ENCODE measurements around the gene GINS1. TPM values are rescaled to one million over a fixed set of nuclear protein-coding genes. Genes with fewer than 3 reads are reported as not detected.

GINS1 gene
- total and polyA plus RNA-seq, 2 experiments from 2014 or later = 32.0 to 65.4 TPM

DNA sequence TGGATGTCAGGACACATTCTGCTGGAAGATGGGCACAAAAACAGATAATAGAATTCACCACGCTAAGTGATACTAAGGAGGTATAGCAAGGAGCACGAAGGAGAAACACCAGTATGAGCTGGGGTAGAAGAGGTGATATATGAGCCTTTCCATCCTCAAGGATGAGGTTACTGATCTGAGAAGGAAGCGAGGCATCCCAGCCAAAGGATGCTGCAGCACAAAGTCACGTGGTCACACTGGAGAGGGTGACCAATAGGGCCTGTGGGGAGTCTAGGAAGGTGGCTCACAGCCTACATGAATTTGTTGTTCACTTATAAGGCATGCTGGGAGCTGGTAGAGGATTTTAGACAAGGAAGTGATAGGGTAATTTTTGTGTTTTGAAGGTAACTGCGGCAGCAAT, 1.4 kb downstream of the GINS1 start (continued):
- TF ChIP-seq, protein P1, sequence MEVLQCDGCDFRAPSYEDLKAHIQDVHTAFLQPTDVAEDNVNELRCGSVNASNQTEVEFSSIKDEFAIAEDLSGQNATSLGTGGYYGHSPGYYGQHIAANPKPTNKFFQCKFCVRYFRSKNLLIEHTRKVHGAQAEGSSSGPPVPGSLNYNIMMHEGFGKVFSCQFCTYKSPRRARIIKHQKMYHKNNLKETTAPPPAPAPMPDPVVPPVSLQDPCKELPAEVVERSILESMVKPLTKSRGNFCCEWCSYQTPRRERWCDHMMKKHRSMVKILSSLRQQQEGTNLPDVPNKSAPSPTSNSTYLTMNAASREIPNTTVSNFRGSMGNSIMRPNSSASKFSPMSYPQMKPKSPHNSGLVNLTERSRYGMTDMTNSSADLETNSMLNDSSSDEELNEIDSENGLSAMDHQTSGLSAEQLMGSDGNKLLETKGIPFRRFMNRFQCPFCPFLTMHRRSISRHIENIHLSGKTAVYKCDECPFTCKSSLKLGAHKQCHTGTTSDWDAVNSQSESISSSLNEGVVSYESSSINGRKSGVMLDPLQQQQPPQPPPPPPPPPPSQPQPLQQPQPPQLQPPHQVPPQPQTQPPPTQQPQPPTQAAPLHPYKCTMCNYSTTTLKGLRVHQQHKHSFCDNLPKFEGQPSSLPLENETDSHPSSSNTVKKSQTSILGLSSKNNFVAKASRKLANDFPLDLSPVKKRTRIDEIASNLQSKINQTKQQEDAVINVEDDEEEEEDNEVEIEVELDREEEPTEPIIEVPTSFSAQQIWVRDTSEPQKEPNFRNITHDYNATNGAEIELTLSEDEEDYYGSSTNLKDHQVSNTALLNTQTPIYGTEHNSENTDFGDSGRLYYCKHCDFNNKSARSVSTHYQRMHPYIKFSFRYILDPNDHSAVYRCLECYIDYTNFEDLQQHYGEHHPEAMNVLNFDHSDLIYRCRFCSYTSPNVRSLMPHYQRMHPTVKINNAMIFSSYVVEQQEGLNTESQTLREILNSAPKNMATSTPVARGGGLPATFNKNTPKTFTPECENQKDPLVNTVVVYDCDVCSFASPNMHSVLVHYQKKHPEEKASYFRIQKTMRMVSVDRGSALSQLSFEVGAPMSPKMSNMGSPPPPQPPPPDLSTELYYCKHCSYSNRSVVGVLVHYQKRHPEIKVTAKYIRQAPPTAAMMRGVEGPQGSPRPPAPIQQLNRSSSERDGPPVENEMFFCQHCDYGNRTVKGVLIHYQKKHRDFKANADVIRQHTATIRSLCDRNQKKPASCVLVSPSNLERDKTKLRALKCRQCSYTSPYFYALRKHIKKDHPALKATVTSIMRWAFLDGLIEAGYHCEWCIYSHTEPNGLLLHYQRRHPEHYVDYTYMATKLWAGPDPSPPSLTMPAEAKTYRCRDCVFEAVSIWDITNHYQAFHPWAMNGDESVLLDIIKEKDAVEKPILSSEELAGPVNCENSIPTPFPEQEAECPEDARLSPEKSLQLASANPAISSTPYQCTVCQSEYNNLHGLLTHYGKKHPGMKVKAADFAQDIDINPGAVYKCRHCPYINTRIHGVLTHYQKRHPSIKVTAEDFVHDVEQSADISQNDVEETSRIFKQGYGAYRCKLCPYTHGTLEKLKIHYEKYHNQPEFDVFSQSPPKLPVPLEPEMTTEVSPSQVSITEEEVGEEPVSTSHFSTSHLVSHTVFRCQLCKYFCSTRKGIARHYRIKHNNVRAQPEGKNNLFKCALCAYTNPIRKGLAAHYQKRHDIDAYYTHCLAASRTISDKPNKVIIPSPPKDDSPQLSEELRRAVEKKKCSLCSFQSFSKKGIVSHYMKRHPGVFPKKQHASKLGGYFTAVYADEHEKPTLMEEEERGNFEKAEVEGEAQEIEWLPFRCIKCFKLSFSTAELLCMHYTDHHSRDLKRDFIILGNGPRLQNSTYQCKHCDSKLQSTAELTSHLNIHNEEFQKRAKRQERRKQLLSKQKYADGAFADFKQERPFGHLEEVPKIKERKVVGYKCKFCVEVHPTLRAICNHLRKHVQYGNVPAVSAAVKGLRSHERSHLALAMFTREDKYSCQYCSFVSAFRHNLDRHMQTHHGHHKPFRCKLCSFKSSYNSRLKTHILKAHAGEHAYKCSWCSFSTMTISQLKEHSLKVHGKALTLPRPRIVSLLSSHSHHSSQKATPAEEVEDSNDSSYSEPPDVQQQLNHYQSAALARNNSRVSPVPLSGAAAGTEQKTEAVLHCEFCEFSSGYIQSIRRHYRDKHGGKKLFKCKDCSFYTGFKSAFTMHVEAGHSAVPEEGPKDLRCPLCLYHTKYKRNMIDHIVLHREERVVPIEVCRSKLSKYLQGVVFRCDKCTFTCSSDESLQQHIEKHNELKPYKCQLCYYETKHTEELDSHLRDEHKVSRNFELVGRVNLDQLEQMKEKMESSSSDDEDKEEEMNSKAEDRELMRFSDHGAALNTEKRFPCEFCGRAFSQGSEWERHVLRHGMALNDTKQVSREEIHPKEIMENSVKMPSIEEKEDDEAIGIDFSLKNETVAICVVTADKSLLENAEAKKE (CRISPR knock-in tag; IDR thresholded peaks at IDR 0.05) = no peak
- no peak for TF ChIP-seq EZH2phosphoT487 (IDR thresholded peaks at IDR 0.05; ENCODE audit: unreplicated experiment)
- no peak for TF ChIP-seq ZNF114 (CRISPR knock-in tag; IDR thresholded peaks at IDR 0.05)
- no peak for TF ChIP-seq EZH2 (IDR thresholded peaks at IDR 0.05; ENCODE audit: low read depth, unreplicated experiment)
- TF ChIP-seq, protein P2, sequence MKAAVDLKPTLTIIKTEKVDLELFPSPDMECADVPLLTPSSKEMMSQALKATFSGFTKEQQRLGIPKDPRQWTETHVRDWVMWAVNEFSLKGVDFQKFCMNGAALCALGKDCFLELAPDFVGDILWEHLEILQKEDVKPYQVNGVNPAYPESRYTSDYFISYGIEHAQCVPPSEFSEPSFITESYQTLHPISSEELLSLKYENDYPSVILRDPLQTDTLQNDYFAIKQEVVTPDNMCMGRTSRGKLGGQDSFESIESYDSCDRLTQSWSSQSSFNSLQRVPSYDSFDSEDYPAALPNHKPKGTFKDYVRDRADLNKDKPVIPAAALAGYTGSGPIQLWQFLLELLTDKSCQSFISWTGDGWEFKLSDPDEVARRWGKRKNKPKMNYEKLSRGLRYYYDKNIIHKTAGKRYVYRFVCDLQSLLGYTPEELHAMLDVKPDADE (IDR thresholded peaks at IDR 0.05) = no peak
- TF ChIP-seq JUNB (IDR thresholded peaks at IDR 0.05; ENCODE audit: unreplicated experiment) = no peak
- TF ChIP-seq, protein P3, sequence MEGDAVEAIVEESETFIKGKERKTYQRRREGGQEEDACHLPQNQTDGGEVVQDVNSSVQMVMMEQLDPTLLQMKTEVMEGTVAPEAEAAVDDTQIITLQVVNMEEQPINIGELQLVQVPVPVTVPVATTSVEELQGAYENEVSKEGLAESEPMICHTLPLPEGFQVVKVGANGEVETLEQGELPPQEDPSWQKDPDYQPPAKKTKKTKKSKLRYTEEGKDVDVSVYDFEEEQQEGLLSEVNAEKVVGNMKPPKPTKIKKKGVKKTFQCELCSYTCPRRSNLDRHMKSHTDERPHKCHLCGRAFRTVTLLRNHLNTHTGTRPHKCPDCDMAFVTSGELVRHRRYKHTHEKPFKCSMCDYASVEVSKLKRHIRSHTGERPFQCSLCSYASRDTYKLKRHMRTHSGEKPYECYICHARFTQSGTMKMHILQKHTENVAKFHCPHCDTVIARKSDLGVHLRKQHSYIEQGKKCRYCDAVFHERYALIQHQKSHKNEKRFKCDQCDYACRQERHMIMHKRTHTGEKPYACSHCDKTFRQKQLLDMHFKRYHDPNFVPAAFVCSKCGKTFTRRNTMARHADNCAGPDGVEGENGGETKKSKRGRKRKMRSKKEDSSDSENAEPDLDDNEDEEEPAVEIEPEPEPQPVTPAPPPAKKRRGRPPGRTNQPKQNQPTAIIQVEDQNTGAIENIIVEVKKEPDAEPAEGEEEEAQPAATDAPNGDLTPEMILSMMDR (conservative IDR thresholded peaks at IDR 0.05; ENCODE audit: low read depth in 2 of 2) = no peak
- no peak for TF ChIP-seq NANOG (IDR thresholded peaks at IDR 0.05; ENCODE audit: borderline replicate concordance)
- TF ChIP-seq STAT1 (IDR thresholded peaks at IDR 0.05; ENCODE audit: unreplicated experiment) = no peak
